ENCODE results near the gene OLFML2A.

GRCh38 chr9:124766326-124766725, 10.6 kb upstream of the OLFML2A start:
- TF ChIP-seq GATA2 (IDR thresholded peaks at IDR 0.05; ENCODE audit: low read depth, low read length) (no peak), GATA3 (IDR thresholded peaks at IDR 0.05; ENCODE audit: low read depth, low read length) (no peak)
